Measurements from ENCODE around the gene GJA3. TPM values are rescaled to one million over a fixed set of nuclear protein-coding genes. Genes with fewer than 3 reads are reported as not detected.

GJA3 gene
- total RNA-seq, 1 donor from 2014 or later: not detected

GRCh38 chr13:20198781-20199180, 37.9 kb upstream of the GJA3 start:
- TF ChIP-seq CTCF (IDR thresholded peaks at IDR 0.05; ENCODE audit: unreplicated experiment): no peak
- H3K27ac Mint-ChIP-seq (ENCODE audit: unreplicated experiment): no peak overlapping the region
- H3K36me3 Mint-ChIP-seq (ENCODE audit: low read depth, unreplicated experiment): no peaks in the 10 kb centered on the region
- peaks cover 11% of the 10 kb centered on the region for H3K27me3 Mint-ChIP-seq (ENCODE audit: unreplicated experiment)
- H3K4me1 Mint-ChIP-seq (ENCODE audit: unreplicated experiment): peaks cover 2% of the 10 kb centered on the region
- H3K9me3 Mint-ChIP-seq (ENCODE audit: unreplicated experiment): no peaks in the 10 kb centered on the region
- DNase-seq (ENCODE audit: low spot score): no peak
- H3K4me3 Mint-ChIP-seq (ENCODE audit: unreplicated experiment): no peak overlapping the region

- TF ChIP-seq CTCF (IDR thresholded peaks at IDR 0.05; ENCODE audit: unreplicated experiment): peak; percentile 89
- H3K36me3 Mint-ChIP-seq (ENCODE audit: low read depth, unreplicated experiment): no peaks in the 10 kb centered on the region
- no peak overlapping the region for H3K27ac Mint-ChIP-seq (ENCODE audit: unreplicated experiment)
- H3K4me3 Mint-ChIP-seq (ENCODE audit: unreplicated experiment): no peak overlapping the region
- H3K9me3 Mint-ChIP-seq (ENCODE audit: unreplicated experiment): no peaks in the 10 kb centered on the region
- peaks cover 2% of the 10 kb centered on the region for H3K4me1 Mint-ChIP-seq (ENCODE audit: unreplicated experiment)
- no peak for DNase-seq (ENCODE audit: low spot score)
- H3K27me3 Mint-ChIP-seq (ENCODE audit: unreplicated experiment): peaks cover 11% of the 10 kb centered on the region
Measured at GRCh38 chr13:20197361-20197834, 36.5 kb upstream of the GJA3 start.

- no peaks in the 10 kb centered on the region for H3K36me3 Mint-ChIP-seq (ENCODE audit: low read depth, unreplicated experiment)
- peaks cover 11% of the 10 kb centered on the region for H3K27me3 Mint-ChIP-seq (ENCODE audit: unreplicated experiment)
- no peak for TF ChIP-seq CTCF (IDR thresholded peaks at IDR 0.05; ENCODE audit: unreplicated experiment)
Measured at GRCh38 chr13:20195801-20196200, 34.9 kb upstream of the GJA3 start.

GRCh38 chr13:20193907-20194631, 33.2 kb upstream of the GJA3 start:
- TF ChIP-seq CTCF (IDR thresholded peaks at IDR 0.05; ENCODE audit: unreplicated experiment): no peak
- H3K4me1 Mint-ChIP-seq (ENCODE audit: unreplicated experiment): peaks cover 2% of the 10 kb centered on the region
- peak overlapping the region; percentile 72 for H3K4me3 Mint-ChIP-seq (ENCODE audit: unreplicated experiment)
- no peaks in the 10 kb centered on the region for H3K36me3 Mint-ChIP-seq (ENCODE audit: low read depth, unreplicated experiment)
- H3K27ac Mint-ChIP-seq (ENCODE audit: unreplicated experiment): no peak overlapping the region
- H3K9me3 Mint-ChIP-seq (ENCODE audit: unreplicated experiment): no peaks in the 10 kb centered on the region
- DNase-seq (ENCODE audit: low spot score): no peak
- peaks cover 19% of the 10 kb centered on the region for H3K27me3 Mint-ChIP-seq (ENCODE audit: unreplicated experiment)

More at GRCh38 chr13:20195801-20196200, 34.9 kb upstream of the GJA3 start:
- Mint-ChIP-seq H3K4me1 (ENCODE audit: unreplicated experiment) (peaks cover 2% of the 10 kb centered on the region), H3K27ac (ENCODE audit: unreplicated experiment) (no peak overlapping the region), H3K9me3 (ENCODE audit: unreplicated experiment) (no peaks in the 10 kb centered on the region), H3K4me3 (ENCODE audit: unreplicated experiment) (no peak overlapping the region)
- no peak for DNase-seq (ENCODE audit: low spot score)

- no peak for DNase-seq (ENCODE audit: low spot score)
- peak overlapping the region; percentile 65 for H3K4me3 Mint-ChIP-seq (ENCODE audit: unreplicated experiment)
- H3K36me3 Mint-ChIP-seq (ENCODE audit: low read depth, unreplicated experiment): no peaks in the 10 kb centered on the region
- H3K9me3 Mint-ChIP-seq (ENCODE audit: unreplicated experiment): no peaks in the 10 kb centered on the region
- peaks cover 20% of the 10 kb centered on the region for H3K27me3 Mint-ChIP-seq (ENCODE audit: unreplicated experiment)
- no peak overlapping the region for H3K27ac Mint-ChIP-seq (ENCODE audit: unreplicated experiment)
- H3K4me1 Mint-ChIP-seq (ENCODE audit: unreplicated experiment): peaks cover 2% of the 10 kb centered on the region
- TF ChIP-seq CTCF (IDR thresholded peaks at IDR 0.05; ENCODE audit: unreplicated experiment): no peak
Measured at GRCh38 chr13:20193162-20193906, 32.5 kb upstream of the GJA3 start.
